DMS 273 (cell line): ENCODE measurements around the gene INSC.
A peak's percentile ranks its signal among the peaks of the same experiment; 100 is the strongest.

ENCODE experiments used
- DNase-seq: peaks from one replicate; lab custom pipeline; 2025; ENCODE audit not compliant: unreplicated experiment; lab: John Stamatoyannopoulos, UW

Gene INSC

GRCh38 chr11:15278128-15278527 is 163.4 kb downstream of the INSC start:
- DNase-seq, result no peak

GRCh38 chr11:15280393-15280792 is 165.7 kb downstream of the INSC start:
- DNase-seq, result no peak

GRCh38 chr11:15282754-15283153 is 168.0 kb downstream of the INSC start:
- DNase-seq, result no peak

DNA sequence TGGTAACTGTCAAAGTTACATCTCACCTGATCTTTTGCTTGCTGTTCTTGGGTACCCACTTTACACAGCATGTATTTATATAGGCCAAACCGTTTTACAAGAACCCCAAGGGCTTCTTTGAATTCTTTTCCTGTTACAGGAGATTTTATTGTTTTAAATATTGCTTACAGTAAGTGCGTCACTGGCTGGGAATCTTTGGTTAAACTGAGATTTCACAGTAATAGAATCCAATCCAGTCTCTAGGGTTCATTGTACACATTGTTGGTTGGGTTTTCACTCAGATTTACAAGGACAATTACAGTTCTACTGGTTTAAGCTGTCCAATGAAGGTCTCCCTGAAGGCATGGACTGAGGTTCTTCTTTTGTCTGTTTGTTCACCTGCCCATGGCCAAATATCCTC is 171.7 kb downstream of the INSC start:
- no peak for DNase-seq

GRCh38 chr11:15288863-15289262 is 174.1 kb downstream of the INSC start:
- no peak for DNase-seq

GRCh38 chr11:15289723-15290122 is 175.0 kb downstream of the INSC start:
- peak; percentile 29 for DNase-seq

GRCh38 chr11:15291885-15292284 is 177.2 kb downstream of the INSC start:
- peak; percentile 3 for DNase-seq

GRCh38 chr11:15293975-15294620 is 179.4 kb downstream of the INSC start:
- DNase-seq, result no peak

GRCh38 chr11:15295695-15296094 is 181.0 kb downstream of the INSC start:
- DNase-seq, result no peak
